GM21528 (cell line): ENCODE measurements around the gene GPN1.
"Not testable (repeated sequence)": the region's sequence is repeated elsewhere in the genome, so short reads cannot be mapped to it uniquely, and the experiment has no call there.

Experiments used
- ATAC-seq: cut with Tn5 transposase; IDR thresholded peaks from one replicate; pipeline ENCODE4 v1.9.1; 2021; ENCODE audit warnings: mild to moderate bottlenecking, moderate library complexity; ENCODE audit not compliant: unreplicated experiment, low FRiP score

The GPN1 gene

DNA sequence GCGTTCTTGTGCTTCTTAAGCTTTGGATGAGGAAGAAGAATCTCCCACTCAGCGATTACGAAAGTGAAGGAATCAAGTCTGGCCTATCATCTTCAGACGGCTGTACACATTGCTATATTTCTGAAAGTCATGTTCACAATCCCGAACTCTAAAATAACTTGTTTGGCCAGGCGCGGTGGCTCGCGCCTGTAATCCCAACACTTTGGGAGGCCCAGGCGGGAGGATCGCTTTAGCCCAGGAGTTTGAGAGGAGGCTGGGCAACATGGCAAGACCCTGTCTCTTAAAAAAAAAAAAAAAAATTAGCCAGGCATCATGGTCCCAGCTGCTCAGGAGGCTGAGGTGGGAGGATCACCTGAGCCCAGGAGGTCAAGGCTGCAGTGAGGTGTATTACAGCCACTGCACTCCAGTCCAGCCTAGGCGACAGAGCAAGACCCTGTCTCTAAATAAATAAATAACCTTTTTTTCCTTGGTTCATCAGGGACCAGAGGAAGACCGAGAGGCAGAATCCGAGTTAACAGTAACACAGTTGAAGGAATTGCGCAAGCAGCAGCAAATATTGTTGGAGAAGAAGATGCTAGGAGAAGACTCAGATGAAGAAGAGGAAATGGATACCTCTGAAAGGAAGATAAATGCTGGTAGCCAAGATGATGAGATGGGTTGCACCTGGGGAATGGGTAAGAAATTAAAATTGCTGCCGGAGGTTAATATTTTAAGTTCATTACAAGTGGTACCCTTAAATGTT, 35.9 kb downstream of the GPN1 start:
- no peak for ATAC-seq

DNA sequence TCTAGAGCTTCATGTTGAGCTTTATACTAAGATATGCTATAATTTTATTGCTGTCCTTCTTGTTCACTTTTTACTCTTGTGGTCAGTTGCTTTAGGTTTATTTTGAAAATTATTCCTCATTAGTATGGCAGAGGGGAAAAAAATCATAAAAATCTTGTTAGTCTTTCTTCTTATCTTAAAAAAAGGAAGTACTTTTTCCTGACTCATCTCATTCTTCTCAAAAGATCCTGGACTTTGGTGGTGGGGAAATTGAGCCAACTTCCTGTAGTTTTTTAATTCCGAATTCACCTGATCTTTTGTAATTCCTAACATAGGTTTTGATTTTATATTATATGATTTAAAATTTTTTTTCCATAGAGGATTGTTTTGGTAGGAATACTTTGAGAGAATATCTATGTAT, 38.6 kb downstream of the GPN1 start:
- ATAC-seq, result no peak

DNA sequence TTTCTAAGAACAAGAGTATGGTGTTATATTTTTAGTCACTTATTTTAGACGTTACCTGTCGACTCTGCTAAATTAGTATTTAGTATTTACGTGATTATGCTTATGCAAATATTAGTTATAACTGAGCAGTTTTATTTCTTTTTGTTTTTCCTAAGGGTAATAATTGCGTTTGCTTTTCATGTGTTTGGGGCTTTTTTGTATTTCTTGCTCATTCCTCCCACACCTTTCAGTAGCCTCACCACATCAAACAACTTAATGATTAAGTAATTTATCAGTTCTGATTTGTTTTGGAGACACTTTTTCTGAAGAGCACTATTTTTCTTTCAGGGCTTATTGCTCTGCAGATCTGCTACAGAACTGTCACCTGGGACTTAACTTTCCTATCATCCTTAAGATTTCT, 42.4 kb downstream of the GPN1 start:
- ATAC-seq, result no peak

DNA sequence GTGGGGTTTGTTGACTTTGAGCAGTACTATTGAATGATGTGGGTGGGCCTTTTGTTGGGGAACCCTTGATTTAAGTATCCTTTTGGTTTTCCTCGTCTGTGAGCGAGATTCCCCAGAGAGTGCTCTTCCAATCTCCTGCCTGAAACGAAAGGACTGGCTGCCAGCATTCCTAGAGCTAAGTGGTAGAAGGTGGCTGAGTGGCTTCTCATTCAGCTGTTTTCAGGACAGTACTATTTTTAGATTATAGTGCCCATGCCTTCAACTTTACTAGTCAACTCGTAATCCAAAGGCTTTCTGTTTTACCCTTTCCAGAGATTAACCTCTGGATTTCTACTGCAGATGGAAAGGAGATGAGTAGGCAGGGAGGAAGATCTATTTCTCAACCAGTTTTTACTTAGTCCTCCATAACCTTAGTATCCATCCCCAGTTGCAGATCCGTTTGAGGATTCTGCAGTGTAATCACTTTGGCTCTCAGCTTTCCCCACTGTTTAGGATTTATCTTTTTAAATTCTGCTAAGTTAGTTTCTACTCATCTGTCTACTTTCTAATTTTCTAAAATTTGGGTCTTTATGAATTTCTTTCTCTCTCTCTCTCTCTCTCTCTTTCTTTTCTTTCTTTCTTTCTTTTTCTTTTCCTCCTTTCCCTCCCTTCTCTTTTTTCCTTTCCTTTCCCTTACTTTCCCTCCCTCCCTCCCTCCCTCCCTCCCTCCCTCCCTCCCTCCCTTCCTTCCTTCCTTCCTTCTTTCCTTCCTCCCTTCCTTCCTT, 44.1 kb downstream of the GPN1 start:
- ATAC-seq, result no peak

DNA sequence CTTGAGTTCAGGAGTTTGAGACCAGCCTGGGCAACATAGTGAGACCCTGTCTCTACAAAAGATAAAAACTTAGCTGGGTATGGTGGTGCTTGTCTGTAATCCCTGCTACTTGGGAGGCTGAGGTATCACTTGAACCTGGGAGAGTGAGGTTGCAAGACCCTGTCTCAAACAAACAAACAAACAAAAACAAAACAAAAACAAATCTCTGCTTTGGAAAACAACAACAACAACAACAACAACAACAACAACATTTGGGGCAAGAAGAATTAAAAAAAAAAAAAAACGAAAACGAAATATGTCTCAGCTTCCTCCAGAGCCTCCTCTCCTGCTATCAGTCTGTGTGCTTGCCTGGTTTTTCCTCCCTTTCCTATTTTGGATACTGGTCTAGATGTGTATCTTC, 51.7 kb downstream of the GPN1 start:
- no peak for ATAC-seq

DNA sequence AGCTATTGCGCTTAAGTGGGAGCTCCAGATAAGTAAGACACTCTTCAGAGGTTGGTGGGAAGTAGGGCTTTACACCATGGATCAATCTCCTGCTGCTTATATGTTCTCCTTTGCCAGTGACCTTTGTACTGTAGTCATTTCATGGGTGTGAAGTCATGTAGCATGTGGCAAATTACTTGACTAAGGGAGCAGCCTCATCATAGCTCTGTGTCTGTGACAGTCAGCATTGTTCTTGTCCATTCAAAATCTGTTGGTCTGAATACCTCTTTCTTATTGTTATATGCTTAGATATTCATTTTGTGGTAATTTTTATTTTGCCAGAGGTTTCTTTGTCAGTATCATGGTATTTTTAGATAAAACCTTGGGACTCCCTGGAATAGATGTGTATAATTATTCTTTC, 53.0 kb downstream of the GPN1 start:
- ATAC-seq, result no peak

DNA sequence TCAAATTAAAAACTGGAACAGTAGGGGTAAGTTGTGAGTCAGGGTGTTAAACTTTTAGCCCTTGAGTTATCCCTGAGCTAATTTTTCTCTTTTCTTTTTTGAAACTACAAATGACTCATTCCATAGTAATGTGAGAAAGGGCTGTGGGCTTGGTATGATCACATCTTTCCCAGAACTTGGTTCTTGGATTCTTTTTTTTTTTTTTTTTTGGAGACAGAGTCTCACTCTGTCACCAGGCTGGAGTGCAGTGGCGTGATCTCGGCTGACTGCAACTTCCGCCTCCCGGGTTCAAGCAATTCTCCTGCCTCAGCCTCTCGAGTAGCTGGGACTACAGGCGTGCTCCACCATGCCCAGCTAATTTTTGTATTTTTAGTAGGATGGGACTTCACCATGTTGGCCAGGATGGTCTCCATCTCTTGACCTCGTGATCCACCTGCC, 53.5 kb downstream of the GPN1 start:
- ATAC-seq, result not testable (repeated sequence)

DNA sequence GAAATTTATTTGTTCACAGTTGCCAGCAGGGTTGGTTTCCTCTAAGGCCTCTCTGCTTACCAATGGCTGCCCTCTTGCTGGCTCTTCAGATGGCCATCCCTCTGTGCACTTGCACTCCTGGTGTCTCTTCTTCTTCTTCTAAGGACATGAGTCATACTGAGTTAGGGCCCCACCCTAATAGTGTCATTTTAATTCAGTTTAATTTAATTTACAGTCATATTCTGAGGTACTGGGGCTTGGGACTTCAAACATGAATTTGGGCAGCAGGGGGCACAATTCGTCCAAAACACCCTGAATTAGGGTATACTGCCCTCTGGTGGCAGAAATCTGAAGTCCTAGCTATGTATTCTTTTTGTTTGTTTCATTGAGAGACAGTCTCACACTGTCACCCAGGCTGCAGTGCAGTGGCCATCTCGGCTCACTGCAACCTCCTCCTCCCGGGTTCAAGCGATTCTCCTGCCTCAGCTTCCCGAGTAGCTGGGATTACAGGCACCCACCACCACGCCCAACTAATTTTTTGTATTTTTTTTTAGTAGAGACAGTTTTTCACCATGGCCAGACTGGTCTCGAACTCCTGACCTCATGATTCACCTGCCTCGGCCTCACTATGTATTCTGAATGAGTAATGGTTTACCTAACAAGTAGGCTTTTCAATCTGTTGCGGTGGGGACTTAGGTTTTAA, 54.7 kb downstream of the GPN1 start:
- ATAC-seq, result no peak

DNA sequence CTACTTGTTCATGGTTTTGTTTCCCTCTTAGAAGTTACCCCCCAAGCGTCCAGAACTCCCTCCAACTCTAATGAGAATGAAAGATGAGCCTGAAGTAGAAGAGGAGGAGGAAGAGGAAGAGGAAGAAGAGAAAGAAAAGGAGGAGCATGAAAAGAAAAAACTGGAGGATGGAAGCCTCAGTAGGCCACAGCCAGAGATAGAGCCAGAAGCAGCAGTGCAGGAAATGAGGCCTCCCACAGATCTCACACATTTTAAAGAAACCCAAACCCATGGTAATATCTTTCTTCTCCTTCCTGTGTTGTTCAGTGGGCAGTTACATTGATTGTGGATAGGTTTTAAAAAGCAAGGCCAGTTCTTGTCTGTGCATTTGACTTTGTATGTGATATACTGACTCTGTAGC, 56.2 kb downstream of the GPN1 start:
- ATAC-seq, result not testable (repeated sequence)

DNA sequence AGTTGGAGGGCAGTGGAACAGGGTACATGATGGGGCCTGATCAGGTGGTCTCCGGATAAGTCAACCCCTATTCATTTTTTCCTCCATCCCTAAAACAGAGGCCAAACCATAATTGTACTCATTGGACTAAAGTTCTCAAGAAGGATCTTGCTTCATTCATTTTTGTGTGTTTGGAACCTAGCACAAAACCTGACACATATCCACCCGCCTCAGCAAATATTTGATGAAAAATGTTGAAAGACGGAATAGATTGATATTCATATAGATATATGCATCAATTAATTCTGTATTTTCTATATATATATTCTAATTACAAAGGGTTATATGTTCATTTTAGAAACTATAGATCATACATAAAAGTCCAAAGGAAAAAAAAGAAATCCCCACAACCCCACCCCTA, 56.7 kb downstream of the GPN1 start:
- no peak for ATAC-seq

DNA sequence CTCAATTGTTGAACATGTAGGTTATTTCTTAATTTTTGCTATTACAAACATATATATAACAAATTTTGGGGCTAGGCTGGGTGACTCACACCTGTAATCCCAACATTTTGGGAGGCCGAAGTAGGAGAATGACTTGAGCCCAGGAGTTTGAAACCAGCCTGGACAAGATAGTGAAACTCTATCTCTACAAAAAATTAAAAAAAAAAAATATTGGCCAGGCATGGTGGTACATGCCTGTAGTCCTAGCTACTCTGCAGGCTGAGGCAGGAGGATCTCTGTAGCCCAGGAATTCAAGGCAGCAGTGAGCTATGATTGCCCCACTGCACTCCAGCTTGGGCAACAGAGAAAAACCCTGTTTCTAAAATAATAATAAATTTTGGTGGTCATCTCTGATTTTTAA, 58.4 kb downstream of the GPN1 start:
- ATAC-seq, result no peak

DNA sequence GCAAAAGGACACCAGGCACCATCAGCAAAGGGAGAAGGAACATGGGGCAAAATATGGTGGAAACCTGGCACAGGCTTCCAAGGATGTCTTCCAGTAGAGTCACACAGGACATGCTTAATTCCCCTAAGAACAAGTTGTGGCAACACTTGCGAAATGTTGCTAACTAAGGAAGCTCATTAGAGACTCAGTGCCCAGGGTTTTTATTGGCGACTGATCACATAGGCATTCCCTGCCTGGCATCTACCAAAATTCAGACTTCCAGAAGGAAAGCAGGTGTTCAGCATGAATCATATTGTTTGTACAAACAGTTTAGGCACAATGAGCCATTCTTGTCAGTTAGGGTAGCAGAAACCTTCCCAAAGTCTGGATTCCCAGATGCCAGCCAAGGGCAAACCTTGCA, 60.6 kb downstream of the GPN1 start:
- ATAC-seq, result no peak

DNA sequence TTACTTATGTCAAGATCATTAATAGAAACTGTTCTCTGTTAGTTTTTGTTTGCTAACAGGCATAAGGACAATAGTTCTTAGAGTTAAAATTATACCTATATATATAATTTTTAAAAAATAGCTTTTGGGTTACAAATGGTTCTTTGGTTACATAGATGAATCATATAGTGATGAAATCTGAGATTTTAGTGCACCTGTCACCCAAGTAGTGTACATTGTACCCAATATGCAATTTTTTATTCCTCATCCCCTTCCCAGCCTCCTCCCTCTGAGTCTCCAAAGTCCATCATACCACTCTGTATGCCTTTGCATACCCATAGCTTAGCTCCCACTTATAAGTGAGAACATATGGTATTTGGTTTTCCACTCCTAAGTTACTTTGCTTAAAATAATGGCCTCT, 61.2 kb downstream of the GPN1 start:
- ATAC-seq, result no peak

DNA sequence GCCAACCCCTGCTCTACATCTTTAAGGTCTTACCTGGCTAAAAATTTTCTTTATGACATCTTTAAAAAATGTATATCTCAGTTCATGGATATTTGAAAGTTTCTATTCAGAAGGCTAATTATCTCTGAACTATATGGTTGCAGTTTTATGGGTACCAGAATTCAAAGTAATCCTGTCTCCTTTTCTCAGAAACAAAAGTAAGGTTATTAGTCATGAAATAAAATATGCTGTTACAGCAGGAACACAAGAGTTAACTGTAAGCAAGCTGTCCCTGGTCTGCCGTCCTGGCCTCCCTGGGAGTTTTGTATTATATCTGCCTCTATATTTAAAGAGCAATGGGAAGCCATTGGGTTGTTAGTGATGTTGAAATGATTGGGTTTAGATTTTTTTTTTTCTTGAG, 68.8 kb downstream of the GPN1 start:
- ATAC-seq, result no peak
